ENCODE data around the gene NCAPG2.
A peak's percentile ranks its signal among the peaks of the same experiment; 100 is the strongest.
"Not testable (repeated sequence)": the region's sequence is repeated elsewhere in the genome, so short reads cannot be mapped to it uniquely, and the experiment has no call there.

Gene NCAPG2

GRCh38 chr7:158706710-158707590, 2.3 kb upstream of the NCAPG2 start:
- DNase-seq (ENCODE audit: low read depth in 2 of 2) = no peak

- no peak for DNase-seq (ENCODE audit: low read depth in 2 of 2)
Measured at GRCh38 chr7:158706273-158706704, 1.7 kb upstream of the NCAPG2 start.

- DNase-seq (ENCODE audit: low read depth in 2 of 2) = no peak
Measured at GRCh38 chr7:158705234-158705850, 738 bp upstream of the NCAPG2 start.

- not testable (repeated sequence) for DNase-seq (ENCODE audit: low read depth in 2 of 2)
Measured at GRCh38 chr7:158703679-158704523, 703 bp downstream of the NCAPG2 start.

- DNase-seq (ENCODE audit: low read depth in 2 of 2) = no peak
Measured at GRCh38 chr7:158702944-158703343, 1.7 kb downstream of the NCAPG2 start.

GRCh38 chr7:158702196-158702595, 2.4 kb downstream of the NCAPG2 start:
- DNase-seq (ENCODE audit: low read depth in 2 of 2) = no peak

- no peak for DNase-seq (ENCODE audit: low read depth in 2 of 2)
Measured at GRCh38 chr7:158700008-158700407, 4.6 kb downstream of the NCAPG2 start.

- DNase-seq (ENCODE audit: low read depth in 2 of 2) = no peak
Measured at GRCh38 chr7:158699341-158699740, 5.3 kb downstream of the NCAPG2 start.

GRCh38 chr7:158698657-158699195, 5.9 kb downstream of the NCAPG2 start:
- DNase-seq (ENCODE audit: low read depth in 2 of 2) = no peak

- DNase-seq (ENCODE audit: low read depth in 2 of 2) = not testable (repeated sequence)
Measured at GRCh38 chr7:158697597-158697996, 7.0 kb downstream of the NCAPG2 start.

- DNase-seq (ENCODE audit: low read depth in 2 of 2) = peak in 1 of 2 donors; percentile 8
Measured at GRCh38 chr7:158695726-158696452, 8.7 kb downstream of the NCAPG2 start.

- DNase-seq (ENCODE audit: low read depth in 2 of 2) = no peak
Measured at GRCh38 chr7:158695056-158695455, 9.5 kb downstream of the NCAPG2 start.

GRCh38 chr7:158694650-158695049, 10.0 kb downstream of the NCAPG2 start:
- no peak for DNase-seq (ENCODE audit: low read depth in 2 of 2)

GRCh38 chr7:158689488-158689887, 15.1 kb downstream of the NCAPG2 start:
- DNase-seq (ENCODE audit: low read depth in 2 of 2) = no peak

GRCh38 chr7:158687406-158687805, 17.2 kb downstream of the NCAPG2 start:
- no peak for DNase-seq (ENCODE audit: low read depth in 2 of 2)

- DNase-seq (ENCODE audit: low read depth in 2 of 2) = no peak
Measured at GRCh38 chr7:158685693-158686092, 18.9 kb downstream of the NCAPG2 start.

GRCh38 chr7:158684329-158684728, 20.3 kb downstream of the NCAPG2 start:
- DNase-seq (ENCODE audit: low read depth in 2 of 2) = no peak

GRCh38 chr7:158683541-158683940, 21.1 kb downstream of the NCAPG2 start:
- DNase-seq (ENCODE audit: low read depth in 2 of 2) = no peak

- DNase-seq (ENCODE audit: low read depth in 2 of 2) = no peak
Measured at GRCh38 chr7:158682456-158682855, 22.1 kb downstream of the NCAPG2 start.

GRCh38 chr7:158680754-158681153, 23.9 kb downstream of the NCAPG2 start:
- DNase-seq (ENCODE audit: low read depth in 2 of 2) = no peak

- DNase-seq (ENCODE audit: low read depth in 2 of 2) = no peak
Measured at GRCh38 chr7:158676906-158677305, 27.7 kb downstream of the NCAPG2 start.

Measured in stimulated activated CD8-positive, alpha-beta memory T cell treated with anti-CD3 and anti-CD28 coated beads, Interleukin-7, amount 100 ng/mL, for 1 hour (primary cell).